NCI-H345 treated with DMSO at 0.1 percent for 48 hours (cell line): Measurements from ENCODE around the gene SBSN.
"Not testable (repeated sequence)": the region's sequence is repeated elsewhere in the genome, so short reads cannot be mapped to it uniquely, and the experiment has no call there.

Experiments
- DNase-seq: peaks from one replicate; lab custom pipeline; 2025; ENCODE audit not compliant: unreplicated experiment; lab: John Stamatoyannopoulos, UW

Gene SBSN

DNA sequence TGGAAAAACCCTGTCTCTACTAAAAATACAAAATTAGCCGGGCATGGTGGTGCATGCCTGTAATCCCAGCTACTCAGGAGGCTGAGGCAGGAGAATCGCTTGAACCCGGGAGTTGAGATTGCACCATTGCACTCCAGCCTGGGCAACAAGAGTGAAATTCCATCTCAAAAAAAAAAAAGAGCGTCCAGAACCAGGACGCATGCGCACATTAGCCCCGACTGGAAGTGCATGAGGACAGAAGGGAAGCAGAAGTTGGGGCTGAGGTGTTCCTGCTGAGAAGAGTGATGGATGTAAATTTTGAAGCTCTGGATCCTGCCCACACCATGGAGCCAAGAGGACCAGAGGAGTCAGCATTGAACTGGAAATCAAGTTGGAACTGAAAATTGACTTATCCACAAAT lies 53.5 kb downstream of the SBSN start:
- DNase-seq = not testable (repeated sequence)

DNA sequence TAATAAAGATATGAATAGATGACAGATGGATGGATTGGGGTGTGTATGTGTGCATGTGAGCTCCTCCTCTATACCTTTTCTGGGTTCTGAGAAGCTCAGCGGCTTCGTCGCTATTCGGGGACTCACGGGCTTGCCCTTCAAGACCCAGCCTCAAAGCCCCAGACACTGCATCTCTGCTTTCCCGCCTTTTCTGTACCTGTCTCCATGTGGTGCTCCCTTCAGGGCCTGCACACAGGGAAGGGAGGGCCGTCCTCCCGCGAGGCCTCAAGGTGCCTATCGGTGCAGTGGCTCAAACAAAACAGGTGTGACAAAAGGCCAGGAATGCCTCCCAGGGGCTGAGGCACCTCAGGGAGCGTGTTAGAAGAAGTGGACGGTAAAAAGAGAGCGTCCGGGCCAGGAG lies 54.0 kb downstream of the SBSN start:
- no peak for DNase-seq
